ENCODE data around the gene SFTPD. TPM values are rescaled to one million over a fixed set of nuclear protein-coding genes. Genes with fewer than 3 reads are reported as not detected.
A peak's percentile ranks its signal among the peaks of the same experiment; 100 is the strongest.

Gene SFTPD
- total and polyA plus RNA-seq, 2 of the 8 experiments (the other 6 are each of a cell fraction or from before 2014, with no cell fraction given), result 0.21 to 0.54 TPM

DNA sequence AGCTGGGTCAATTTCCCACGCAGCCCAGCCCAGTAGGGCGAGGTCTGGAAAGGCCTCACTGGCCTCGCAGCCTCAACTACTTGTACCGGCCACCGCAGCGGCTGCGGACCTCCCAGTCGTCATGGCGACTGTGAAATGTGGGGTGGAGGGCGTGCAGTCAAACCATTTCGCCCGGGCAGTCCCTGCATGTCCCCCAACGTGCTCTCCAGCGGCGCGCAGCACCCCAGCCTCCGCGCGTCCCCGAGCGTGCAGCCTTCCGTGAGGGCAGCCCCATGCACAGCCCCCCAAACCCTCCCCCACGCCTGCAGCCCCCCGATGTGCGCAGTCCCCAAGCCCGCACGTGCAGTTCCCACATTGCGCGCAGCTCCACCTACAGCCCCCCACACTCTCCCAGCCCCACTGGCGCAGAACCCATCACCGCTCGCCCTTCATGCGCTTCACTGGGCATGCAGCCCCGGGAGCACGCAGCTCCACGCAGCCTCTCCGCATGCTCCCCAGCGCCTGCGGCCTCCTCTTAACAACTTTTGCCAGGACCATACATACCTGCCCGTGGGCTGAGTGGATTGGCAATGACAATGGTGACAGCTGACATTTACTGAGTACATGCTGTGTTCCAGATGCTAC lies 34.5 kb upstream of the SFTPD start:
- peaks cover 3 to 21% (median 16%) of the 10 kb centered on the region in 4 experiments for H3K27me3 ChIP-seq (replicated peaks in 1 of 4; ENCODE audit: control insufficient read depth in 3 of 4, extremely low read depth in 1 of 4, insufficient read depth in 3 of 4, low read length in 3 of 4)
- TF ChIP-seq RXRA (IDR thresholded peaks at IDR 0.05; ENCODE audit: insufficient read depth, low read depth, low read length), result no peak
- no peak for TF ChIP-seq BCL11A (IDR thresholded peaks at IDR 0.05; ENCODE audit: low read depth in 2 of 2, low read length in 2 of 2)
- TF ChIP-seq PHF8 (conservative IDR thresholded peaks at IDR 0.05; ENCODE audit: low read depth, low read length), result no peak
- TF ChIP-seq ZNF274 (IDR thresholded peaks at IDR 0.05; ENCODE audit: borderline replicate concordance, extremely low read depth, low read length), result no peak
- no peak for TF ChIP-seq NRF1 (IDR thresholded peaks at IDR 0.05; ENCODE audit: low read depth, low read length)
- TF ChIP-seq RAD21 (IDR thresholded peaks at IDR 0.05 in 1 of 2, conservative IDR thresholded peaks at IDR 0.05 in 1 of 2; ENCODE audit: low read depth in 2 of 2, low read length in 2 of 2), result no peak
- no peak for TF ChIP-seq SIN3A (conservative IDR thresholded peaks at IDR 0.05 in 1 of 2, IDR thresholded peaks at IDR 0.05 in 1 of 2; ENCODE audit: low read depth in 1 of 2, low read length in 2 of 2)
- no peak for TF ChIP-seq SAP30 (IDR thresholded peaks at IDR 0.05; ENCODE audit: insufficient read depth, insufficient replicate concordance, low read length)
- no peak for TF ChIP-seq ATF2 (IDR thresholded peaks at IDR 0.05; ENCODE audit: low read length)

More for the DNA sequence above, 34.5 kb upstream of the SFTPD start:
- no peak overlapping the region for H2AFZ ChIP-seq (ENCODE audit: low read length)
- ChIA-PET POLR2A (ENCODE audit: partially characterized antibody) (interaction anchor here (0.8 to 1.1 kb wide), 3 partner anchors 8 to 51 kb away, joined by 3 to 4 read pairs (median 3); no protein-coding TSS in a partner anchor), CTCF (ENCODE audit: partially characterized antibody) (interaction anchor here (0.8 to 1.6 kb wide), 4 partner anchors 45 to 143 kb away, joined by 3 to 6 read pairs (median 4); no protein-coding TSS in a partner anchor)
- H3K79me2 ChIP-seq (ENCODE audit: control insufficient read depth in 1 of 2, insufficient read depth in 2 of 2, low read length in 2 of 2), result no peaks in the 10 kb centered on the region
- no peak overlapping the region for H2BK5ac ChIP-seq (ENCODE audit: low read depth, low read length)
- no peak overlapping the region for H3K4me3 ChIP-seq (ENCODE audit: extremely low read depth in 1 of 4, insufficient read depth in 2 of 4, low read depth in 3 of 4, low read length in 4 of 4)
- H3K27ac ChIP-seq (ENCODE audit: low read depth, low read length), result no peak overlapping the region
- 0 out of 2 replicates have a peak overlapping the region, but pooled peaks have one; percentile 48 for H2BK20ac ChIP-seq (ENCODE audit: low read length)
- peaks cover 7% of the 10 kb centered on the region; the same call in 1 of the 2 replicates for H3K23me2 ChIP-seq (ENCODE audit: low read depth, low read length)
- no peak overlapping the region for H3K4me2 ChIP-seq (ENCODE audit: insufficient read depth in 1 of 2, low read depth in 2 of 2, low read length in 2 of 2)
- H4K5ac ChIP-seq (ENCODE audit: insufficient read length, low read depth, low read length), result no peak overlapping the region
- no peaks in the 10 kb centered on the region for H3K36me3 ChIP-seq (ENCODE audit: control insufficient read depth in 2 of 4, insufficient read depth in 4 of 4, low read length in 3 of 4)
- DNase-seq (ENCODE audit: low read depth in 1 of 2, low spot score in 2 of 2) (no peak), FAIRE-seq (no peak)
- 86% methylated on average over 24 of the region's 40 CpGs; no CpG with 5 or more reads in 1 of the 2 experiments for WGBS, 2 experiments (ENCODE audit: extremely low coverage in 1 of 2, insufficient coverage in 1 of 2, insufficient read length in 1 of 2, insufficient replicate concordance in 2 of 2, low coverage in 1 of 2, low lambda C conversion rate in 2 of 2, missing lambda C conversion rate in 1 of 2)
- no peak overlapping the region for H3K4ac ChIP-seq (replicated peaks; ENCODE audit: insufficient read length, low read depth, low read length)
- no peak overlapping the region for H4K8ac ChIP-seq (ENCODE audit: extremely low read depth, insufficient read depth, low read length)
- no peaks in the 10 kb centered on the region for H4K20me1 ChIP-seq (replicated peaks in 1 of 2; ENCODE audit: control insufficient read depth in 1 of 2, insufficient read depth in 2 of 2, low read length in 2 of 2)
- H3K9ac ChIP-seq (replicated peaks in 1 of 4; ENCODE audit: extremely low read depth in 1 of 4, low read depth in 3 of 4, low read length in 3 of 4), result no peak overlapping the region
- H2BK120ac ChIP-seq (replicated peaks; ENCODE audit: low read depth, low read length), result no peak overlapping the region
- peak overlapping the region; percentile 13; the same call in 1 of the 2 replicates for H2BK15ac ChIP-seq (ENCODE audit: low read length)
- peaks cover 0 to 4% (median 2%) of the 10 kb centered on the region in 4 experiments; a peak in 2 of 7 replicates for H3K4me1 ChIP-seq (replicated peaks in 1 of 4; ENCODE audit: control insufficient read depth in 3 of 4, insufficient read depth in 4 of 4, low read length in 3 of 4)
- H3K79me1 ChIP-seq (ENCODE audit: low read depth, low read length), result no peaks in the 10 kb centered on the region
- H3K56ac ChIP-seq (replicated peaks; ENCODE audit: insufficient read length, low read depth, low read length), result no peak overlapping the region
- no peak overlapping the region for H3K18ac ChIP-seq (ENCODE audit: extremely low read depth, low read length)
- H3K9me3 ChIP-seq (ENCODE audit: insufficient read depth in 2 of 2, low read depth in 1 of 2, low read length in 1 of 2), result no peaks in the 10 kb centered on the region
- no peak overlapping the region; the same call in 1 of the 2 replicates for H2BK12ac ChIP-seq (ENCODE audit: low read depth, low read length)
- H3K23ac ChIP-seq (ENCODE audit: insufficient read length), result no peak overlapping the region
- H3K14ac ChIP-seq (ENCODE audit: insufficient read length), result no peak overlapping the region
- H2AK5ac ChIP-seq (ENCODE audit: low read depth, low read length), result no peak overlapping the region
- H4K91ac ChIP-seq (replicated peaks; ENCODE audit: insufficient read length, low read length), result no peak overlapping the region
